ENCODE data around the gene CCDC188.

Gene CCDC188

GRCh38 chr22:20184501-20185165 is 33.8 kb upstream of the CCDC188 start:
- no peak for DNase-seq

DNA sequence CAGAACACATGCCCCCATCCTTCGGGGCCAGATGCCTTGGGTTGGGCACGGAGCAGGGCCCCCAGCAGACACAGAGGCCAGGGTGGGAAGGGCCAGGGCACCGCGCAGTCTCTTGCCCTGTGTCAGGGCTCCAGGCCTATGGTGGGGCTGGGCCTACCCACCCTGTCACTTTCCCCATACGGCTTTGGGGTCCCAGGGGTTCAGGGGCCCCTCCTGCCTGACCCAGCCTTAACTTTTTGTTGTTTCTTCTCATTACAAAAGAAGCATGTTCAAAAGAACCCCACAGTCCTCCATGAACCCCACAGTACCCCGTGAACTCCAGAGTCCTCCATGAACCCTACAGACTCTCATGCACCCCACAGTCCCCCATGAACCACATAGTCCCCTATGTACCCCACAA is 33.0 kb upstream of the CCDC188 start:
- DNase-seq = no peak

DNA sequence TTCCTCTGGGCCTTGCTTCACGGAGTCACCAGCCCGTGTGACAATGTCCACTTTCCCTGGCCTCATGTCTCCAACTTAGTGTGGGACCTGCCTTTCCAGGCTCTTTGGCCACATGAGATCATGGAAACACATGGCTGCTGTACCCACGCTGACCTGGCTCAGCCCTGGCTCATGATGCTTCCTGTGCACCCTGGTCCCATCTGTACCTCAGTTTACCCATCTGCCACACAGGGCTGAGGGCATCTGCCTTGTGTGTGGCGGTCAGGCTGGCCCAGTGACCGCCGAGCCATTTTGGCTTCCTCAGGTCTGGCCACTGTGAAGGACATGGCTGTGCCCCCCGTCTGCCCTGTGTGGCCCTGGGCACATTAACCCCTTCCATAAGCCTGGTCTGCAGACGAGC is 32.2 kb upstream of the CCDC188 start:
- no peak for DNase-seq

- DNase-seq = no peak
Observed at GRCh38 chr22:20182365-20182764, 31.5 kb upstream of the CCDC188 start.

- DNase-seq = no peak
Observed at GRCh38 chr22:20181884-20182236, 31.0 kb upstream of the CCDC188 start.

GRCh38 chr22:20181194-20181883 is 30.5 kb upstream of the CCDC188 start:
- no peak for DNase-seq

DNA sequence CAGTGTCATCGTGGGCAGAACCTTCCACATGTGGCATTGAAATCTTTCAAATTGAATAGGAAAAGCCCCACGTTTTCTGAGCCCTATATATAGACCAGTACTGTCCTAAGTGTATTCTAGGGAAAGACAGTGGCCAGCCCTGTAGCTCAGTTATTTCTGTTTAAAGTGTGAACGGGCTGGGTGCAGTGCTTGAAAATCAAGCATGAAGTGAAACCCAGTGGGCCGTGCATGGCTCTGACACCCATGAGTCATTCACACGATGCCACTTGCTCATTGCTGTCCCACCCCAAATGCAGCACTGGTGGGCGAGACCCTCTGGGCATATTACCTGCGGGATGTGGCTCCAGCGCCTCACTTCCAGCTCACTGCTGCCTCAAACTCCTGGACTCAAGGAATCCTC is 29.8 kb upstream of the CCDC188 start:
- no peak for DNase-seq

DNA sequence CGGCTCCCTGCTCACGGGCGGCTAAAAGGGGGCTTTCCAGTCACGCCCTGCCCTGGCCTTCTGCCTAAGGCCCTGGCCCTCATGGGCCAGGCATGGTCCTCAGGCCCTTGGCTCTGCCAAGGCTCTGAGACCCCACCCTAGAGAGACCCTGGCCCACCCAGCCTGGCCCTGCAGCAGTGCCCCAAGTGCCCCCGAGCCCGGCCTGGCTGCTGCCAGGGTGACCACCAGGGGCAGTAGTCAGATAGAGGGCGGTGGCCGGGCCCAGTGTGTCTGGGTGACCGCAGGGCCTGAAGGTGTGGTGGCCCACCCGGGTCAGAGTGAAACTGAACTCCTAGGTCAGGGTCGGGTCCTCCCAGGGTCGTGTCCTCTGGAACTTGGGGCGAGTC is 29.4 kb upstream of the CCDC188 start:
- DNase-seq = no peak

- DNase-seq = no peak
Observed at GRCh38 chr22:20179455-20180244, 28.8 kb upstream of the CCDC188 start.

DNA sequence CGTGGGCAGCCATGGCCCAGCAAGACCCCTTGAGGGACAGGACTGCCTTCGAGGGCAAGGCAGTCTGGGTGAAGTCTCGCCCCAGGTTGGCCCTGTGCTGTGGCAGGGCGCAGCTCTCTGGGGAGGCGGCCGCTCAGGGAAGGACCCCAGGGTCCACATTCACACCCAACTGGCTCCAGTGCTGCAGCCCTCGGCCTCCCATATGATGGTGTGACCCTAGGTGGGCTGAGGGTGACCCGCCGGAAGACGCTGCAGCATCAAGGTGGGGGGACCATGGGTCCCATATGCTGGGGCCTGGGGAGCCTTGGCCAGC is 28.0 kb upstream of the CCDC188 start:
- DNase-seq = no peak

DNA sequence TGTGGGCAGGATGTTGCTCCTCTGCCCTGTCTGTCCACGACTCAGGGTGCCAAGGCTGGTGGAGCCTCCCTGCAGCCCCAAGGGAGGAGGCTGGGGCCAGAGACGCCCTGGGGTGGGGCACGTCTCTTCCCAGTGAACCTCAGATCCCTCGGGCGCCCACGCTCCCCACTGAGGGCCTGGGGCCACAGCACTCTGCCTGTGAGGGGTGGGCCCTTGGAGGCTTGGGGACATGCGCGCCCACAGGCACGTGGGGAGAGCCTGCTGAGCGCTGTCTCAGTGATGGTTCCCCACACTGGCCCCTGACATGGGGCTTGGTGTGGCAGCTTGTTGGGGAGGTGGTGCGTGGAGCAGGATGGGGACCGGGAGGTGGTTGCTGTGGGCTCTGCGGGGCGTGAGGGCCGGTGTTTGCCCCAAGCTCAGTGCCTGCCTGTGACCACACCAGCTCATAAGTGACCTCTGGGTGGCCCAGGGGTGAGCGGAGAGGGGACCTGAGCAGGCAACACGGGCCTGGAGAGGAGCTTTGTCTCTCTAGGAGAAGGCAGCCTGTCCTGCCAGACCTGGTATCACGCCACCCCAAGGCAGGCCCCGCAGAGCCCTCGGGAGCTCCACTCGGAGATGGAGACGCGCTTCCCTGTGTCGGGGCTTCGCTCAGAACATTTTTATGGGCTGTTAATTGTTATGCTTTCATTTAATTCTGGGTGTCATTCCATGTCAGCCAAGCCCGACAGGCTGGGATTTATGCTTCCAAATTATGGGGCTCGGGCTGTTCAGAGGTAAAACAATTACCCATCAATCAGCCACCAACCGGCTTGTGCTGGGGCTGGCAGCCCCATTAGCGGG is 27.4 kb upstream of the CCDC188 start:
- DNase-seq = no peak

DNA sequence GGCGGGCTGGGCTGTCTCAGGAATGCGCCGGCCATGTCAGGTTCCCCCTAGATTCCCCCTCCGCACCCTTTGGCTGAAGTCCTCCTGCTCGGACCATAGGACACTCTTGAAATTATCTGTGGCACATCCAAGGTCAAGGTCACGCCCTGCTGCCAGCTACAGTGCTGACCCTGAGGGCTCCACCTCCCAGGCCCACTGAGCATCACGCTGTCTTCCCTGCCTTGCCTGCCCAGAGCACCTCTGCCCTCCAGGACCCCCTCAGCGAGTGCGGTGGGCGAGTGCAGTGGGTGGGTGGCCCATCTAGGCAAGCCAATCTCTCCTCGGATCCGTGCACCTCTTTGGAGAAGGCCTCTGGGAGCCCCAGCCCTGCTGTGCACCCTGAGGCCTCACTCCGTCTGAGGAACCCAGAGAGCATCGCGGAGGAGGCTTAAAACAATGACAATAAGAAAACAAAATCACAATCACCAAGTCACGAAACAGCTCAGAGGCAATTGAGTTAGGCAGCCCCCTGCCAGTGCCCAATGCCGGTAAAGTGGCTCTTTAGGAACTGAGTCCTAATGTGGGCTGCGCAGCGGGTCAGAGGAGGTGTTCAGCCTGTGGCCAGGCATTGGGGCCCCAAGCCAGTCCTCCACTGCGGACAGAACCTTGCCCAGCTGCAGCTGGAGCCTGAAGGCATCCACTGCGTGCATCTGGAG is 26.5 kb upstream of the CCDC188 start:
- DNase-seq = no peak

DNA sequence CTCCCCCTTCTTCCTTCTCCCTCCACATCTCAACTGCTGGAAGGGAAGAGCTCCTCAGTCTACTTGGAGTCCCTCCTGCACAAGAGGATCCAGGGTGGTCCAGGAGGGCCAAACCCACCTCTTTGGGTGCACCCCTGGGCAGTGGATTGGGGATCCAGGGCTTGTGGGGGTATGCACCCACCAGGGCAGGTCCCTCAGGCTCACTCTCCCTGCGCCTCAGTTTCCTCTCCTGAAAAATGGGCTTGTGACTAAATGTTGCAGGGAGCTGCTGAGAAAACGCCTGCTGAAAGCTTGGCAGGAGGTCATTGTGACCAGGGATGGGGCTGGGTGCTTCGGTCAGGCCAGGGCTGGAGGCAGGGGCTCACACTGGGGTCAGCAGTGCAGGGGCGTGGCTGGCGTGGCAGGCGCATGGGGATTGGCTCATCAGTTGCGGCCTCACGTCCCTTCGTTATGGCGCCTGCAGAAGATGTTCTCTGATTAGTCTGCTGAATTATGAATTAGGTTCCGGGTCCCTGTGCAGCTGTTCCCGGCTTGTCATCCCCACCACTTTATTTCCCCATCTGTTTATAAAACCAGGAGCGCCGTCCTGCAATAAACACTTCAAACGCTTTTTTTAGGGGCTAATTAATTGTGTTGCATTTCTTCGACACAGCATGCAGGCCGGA is 25.7 kb upstream of the CCDC188 start:
- no peak for DNase-seq

- no peak for DNase-seq
Observed at GRCh38 chr22:20175597-20175900, 24.7 kb upstream of the CCDC188 start.

GRCh38 chr22:20174785-20175596 is 24.1 kb upstream of the CCDC188 start:
- no peak for DNase-seq

GRCh38 chr22:20173772-20174171 is 22.9 kb upstream of the CCDC188 start:
- no peak for DNase-seq

- DNase-seq = no peak
Observed at GRCh38 chr22:20173246-20173645, 22.4 kb upstream of the CCDC188 start.

DNA sequence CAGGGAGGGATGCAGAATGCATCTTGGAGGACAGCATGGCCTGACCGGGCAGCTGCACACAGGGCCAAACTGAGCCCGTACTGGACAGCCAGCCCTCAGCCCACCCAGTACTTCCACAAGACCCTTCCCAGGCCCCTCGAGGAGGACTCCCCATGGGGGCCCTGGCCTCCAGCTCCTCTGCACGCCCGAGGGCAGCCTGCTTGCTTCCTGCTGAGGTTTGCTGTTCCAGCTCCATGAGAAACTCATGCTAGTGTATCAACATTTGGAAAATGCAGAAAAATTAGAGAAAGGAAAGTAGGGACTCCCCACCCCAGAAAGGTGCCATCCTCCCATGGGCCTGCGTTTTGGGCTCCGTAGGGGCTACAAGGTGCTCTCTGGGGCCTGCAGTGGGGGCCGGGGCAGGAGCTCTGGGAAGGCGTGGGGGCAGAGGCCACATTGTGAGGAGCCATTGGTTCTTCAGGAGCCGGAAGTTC is 21.3 kb upstream of the CCDC188 start:
- no peak for DNase-seq

- DNase-seq = no peak
Observed at GRCh38 chr22:20171288-20172140, 20.7 kb upstream of the CCDC188 start.

- DNase-seq = no peak
Observed at GRCh38 chr22:20170170-20170569, 19.3 kb upstream of the CCDC188 start.

Measured in COR-L47 (cell line).